ENCODE measurements around the gene SPECC1. TPM values are rescaled to one million over a fixed set of nuclear protein-coding genes. Genes with fewer than 3 reads are reported as not detected.
"Not testable (repeated sequence)": the region's sequence is repeated elsewhere in the genome, so short reads cannot be mapped to it uniquely, and the experiment has no call there.

The SPECC1 gene

DNA sequence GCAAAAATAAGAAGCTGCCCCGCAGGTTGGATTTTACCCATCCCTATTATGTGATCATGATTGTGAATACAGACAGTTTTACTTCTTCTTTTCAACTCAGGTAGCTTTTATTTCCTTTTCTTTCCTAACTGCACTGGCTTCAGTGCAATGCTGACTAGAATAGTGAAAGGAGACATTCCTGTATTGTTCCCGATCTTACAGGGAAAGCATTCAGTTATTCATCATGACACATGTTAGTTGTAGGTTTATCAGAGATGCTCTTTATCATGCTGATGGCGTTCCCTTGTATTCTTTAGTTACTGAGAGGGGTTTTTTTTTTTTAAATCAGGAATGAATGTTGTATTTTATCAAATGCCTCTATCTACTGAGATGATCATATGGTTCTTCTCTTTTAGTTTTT lies 343.4 kb downstream of the SPECC1 start:
- H3K23ac ChIP-seq (ENCODE audit: low read length in 2 of 2); H3K27ac ChIP-seq (ENCODE audit: low read length, poor library complexity, severe bottlenecking); H3K4ac ChIP-seq (ENCODE audit: low read depth in 1 of 2, low read length in 2 of 2); DNase-seq; H2BK15ac ChIP-seq (ENCODE audit: low read depth, poor library complexity, severe bottlenecking); H2BK5ac ChIP-seq (ENCODE audit: low read depth, low read length, poor library complexity, severe bottlenecking); H3K9ac ChIP-seq (ENCODE audit: low read length); H2BK120ac ChIP-seq (ENCODE audit: low read depth, low read length); H3K4me1 ChIP-seq (ENCODE audit: control insufficient read depth, insufficient read depth, low read depth, low read length); H3K79me1 ChIP-seq (replicated peaks; ENCODE audit: low read length, poor library complexity, severe bottlenecking); H4K8ac ChIP-seq (ENCODE audit: low read length); H3K36me3 ChIP-seq (ENCODE audit: control insufficient read depth in 1 of 2, insufficient read depth in 2 of 2, low read depth in 1 of 2, low read length in 2 of 2); H3K18ac ChIP-seq (ENCODE audit: low read depth in 1 of 2, low read length in 2 of 2); H2AFZ ChIP-seq (ENCODE audit: low read depth, low read length); H2AK5ac ChIP-seq (ENCODE audit: low read length, severe bottlenecking); H3K4me3 ChIP-seq (ENCODE audit: insufficient read depth in 1 of 2, low read depth in 1 of 2, low read length in 2 of 2); H3K4me2 ChIP-seq (ENCODE audit: low read length, poor library complexity, severe bottlenecking); H3K9me3 ChIP-seq (ENCODE audit: control insufficient read depth, low read length); H3K27me3 ChIP-seq (ENCODE audit: control insufficient read depth in 1 of 2, insufficient read depth in 1 of 2, low read length in 2 of 2); H4K91ac ChIP-seq (ENCODE audit: low read length); H2BK12ac ChIP-seq (ENCODE audit: low read length in 2 of 2); H3K14ac ChIP-seq (ENCODE audit: low read length in 2 of 2): not testable (repeated sequence)
- WGBS, result 100% methylated on average over 2 of the region's 3 CpGs

DNA sequence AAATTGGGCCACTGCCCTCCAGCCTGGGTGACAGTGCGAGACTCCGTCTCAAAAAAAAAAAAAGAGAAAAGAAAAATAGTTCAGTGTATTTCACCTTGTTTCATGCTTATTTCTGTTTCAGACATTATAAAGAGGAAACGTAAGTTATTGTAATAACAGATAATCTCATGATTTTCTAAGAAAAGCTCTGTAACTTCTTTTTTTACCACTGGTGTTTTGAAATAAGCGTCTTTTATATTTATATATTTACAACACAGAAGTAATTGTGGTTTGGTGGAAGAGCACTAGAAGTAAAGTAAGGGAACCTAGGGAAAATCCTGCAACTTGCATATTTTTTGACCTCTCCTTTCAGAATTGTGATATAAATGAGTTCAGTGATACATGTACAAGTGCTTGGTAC lies 354.7 kb downstream of the SPECC1 start:
- H2BK5ac ChIP-seq (ENCODE audit: low read depth, low read length, poor library complexity, severe bottlenecking); H3K27me3 ChIP-seq (ENCODE audit: control insufficient read depth in 1 of 2, insufficient read depth in 1 of 2, low read length in 2 of 2); H3K79me1 ChIP-seq (replicated peaks; ENCODE audit: low read length, poor library complexity, severe bottlenecking); H3K36me3 ChIP-seq (ENCODE audit: control insufficient read depth in 1 of 2, insufficient read depth in 2 of 2, low read depth in 1 of 2, low read length in 2 of 2); H3K27ac ChIP-seq (ENCODE audit: low read length, poor library complexity, severe bottlenecking); H4K8ac ChIP-seq (ENCODE audit: low read length); H2AFZ ChIP-seq (ENCODE audit: low read depth, low read length); DNase-seq; H3K4ac ChIP-seq (ENCODE audit: low read depth in 1 of 2, low read length in 2 of 2); H2BK120ac ChIP-seq (ENCODE audit: low read depth, low read length); H3K9me3 ChIP-seq (ENCODE audit: control insufficient read depth, low read length); H3K4me2 ChIP-seq (ENCODE audit: low read length, poor library complexity, severe bottlenecking); H2BK15ac ChIP-seq (ENCODE audit: low read depth, poor library complexity, severe bottlenecking); H3K9ac ChIP-seq (ENCODE audit: low read length); H3K18ac ChIP-seq (ENCODE audit: low read depth in 1 of 2, low read length in 2 of 2); H3K14ac ChIP-seq (ENCODE audit: low read length in 2 of 2); H2AK5ac ChIP-seq (ENCODE audit: low read length, severe bottlenecking); H4K91ac ChIP-seq (ENCODE audit: low read length); H3K4me1 ChIP-seq (ENCODE audit: control insufficient read depth, insufficient read depth, low read depth, low read length); H2BK12ac ChIP-seq (ENCODE audit: low read length in 2 of 2); H3K4me3 ChIP-seq (ENCODE audit: insufficient read depth in 1 of 2, low read depth in 1 of 2, low read length in 2 of 2); H3K23ac ChIP-seq (ENCODE audit: low read length in 2 of 2): not testable (repeated sequence)
- WGBS, result 0% methylated on average over 1 of the region's 4 CpGs

Small RNAs within 50 kb of the gene (small RNA-seq; reads per million reads assigned to genes)
- gene AC008088.1 (ENCODE audit: low read depth) (not detected), gene RNU6-1057P (ENCODE audit: low read depth) (not detected), gene RNU6-258P (ENCODE audit: low read depth) (not detected), gene RNU6-467P (ENCODE audit: low read depth) (not detected)

Data from mesenchymal stem cell (in vitro differentiated cells and primary cell).